Measurements from ENCODE around the gene USH2A.

- TF ChIP-seq CTCF (IDR thresholded peaks at IDR 0.05) (peak; percentile 20 to 43 (median 28)), POLR2AphosphoS5 (IDR thresholded peaks at IDR 0.05) (no peak)
Observed at GRCh38 chr1:215606564-215607168, 816.6 kb downstream of the USH2A start.

All from gastroesophageal sphincter (tissue), 3 donors.